Kidney capillary endothelial cell (primary cell): ENCODE results near the gene PAK2.
"Not testable (repeated sequence)": the region's sequence is repeated elsewhere in the genome, so short reads cannot be mapped to it uniquely, and the experiment has no call there.

Experiments
- DNase-seq: peaks from one replicate; pipeline ENCODE4 v3.0.0-alpha.2; 2018; ENCODE audit warnings: low spot score

Gene PAK2

GRCh38 chr3:196843435-196844110 lies 103.9 kb downstream of the PAK2 start:
- DNase-seq = no peak

GRCh38 chr3:196844235-196845219 lies 104.9 kb downstream of the PAK2 start:
- not testable (repeated sequence) for DNase-seq

- DNase-seq = not testable (repeated sequence)
These were observed 108.7 kb downstream of the PAK2 start for GRCh38 chr3:196848375-196848774.

GRCh38 chr3:196849180-196849741 lies 109.6 kb downstream of the PAK2 start:
- DNase-seq = no peak

GRCh38 chr3:196863000-196863399 lies 123.3 kb downstream of the PAK2 start:
- not testable (repeated sequence) for DNase-seq

GRCh38 chr3:196867155-196867506 lies 127.5 kb downstream of the PAK2 start:
- DNase-seq = no peak

GRCh38 chr3:196867507-196868296 lies 128.0 kb downstream of the PAK2 start, which contains the start of gene SENP5:
Gene SENP5, plus strand, starts transcription at chr3:196867920. Its CDS starts 17,262 bp downstream, at chr3:196885182.
- DNase-seq = peak; percentile 86

GRCh38 chr3:196868297-196868661 lies 128.6 kb downstream of the PAK2 start:
- peak; percentile 21 for DNase-seq

GRCh38 chr3:196872316-196872715 lies 132.7 kb downstream of the PAK2 start:
- no peak for DNase-seq

GRCh38 chr3:196874511-196875094 lies 134.9 kb downstream of the PAK2 start:
- not testable (repeated sequence) for DNase-seq

GRCh38 chr3:196875258-196875657 lies 135.6 kb downstream of the PAK2 start:
- DNase-seq = no peak
